AG09319 (cell line): ENCODE results near the gene NOL9.

Experiments used
- DNase-seq: peaks from one replicate; pipeline ENCODE4 v3.0.0-alpha.2; 2010; ENCODE audit warnings: low read depth; ENCODE audit errors: extremely low read depth
- CTCF ChIP-seq: IDR thresholded peaks from 2 replicates; pipeline ENCODE4 v1.5.1; 2011; ENCODE audit warnings: low read depth, mild to moderate bottlenecking, inconsistent platforms, low read length, moderate library complexity

NOL9 gene

GRCh38 chr1:6505367-6506209 lies 48.7 kb downstream of the NOL9 start:
- DNase-seq, result no peak
- no peak for TF ChIP-seq CTCF

- no peak for DNase-seq
- no peak for TF ChIP-seq CTCF
Observed at GRCh38 chr1:6504887-6505286, 49.4 kb downstream of the NOL9 start.

GRCh38 chr1:6503884-6504602 lies 50.3 kb downstream of the NOL9 start:
- no peak for DNase-seq
- no peak for TF ChIP-seq CTCF

- no peak for TF ChIP-seq CTCF
- DNase-seq, result no peak
Observed at GRCh38 chr1:6502000-6502891, 52.1 kb downstream of the NOL9 start.

GRCh38 chr1:6501279-6501813 lies 53.0 kb downstream of the NOL9 start:
- DNase-seq, result no peak
- TF ChIP-seq CTCF, result no peak

GRCh38 chr1:6500544-6501278 lies 53.6 kb downstream of the NOL9 start:
- no peak for DNase-seq
- no peak for TF ChIP-seq CTCF
